H9 (cell line): ENCODE results near the gene MYMX. TPM values are rescaled to one million over a fixed set of nuclear protein-coding genes. Genes with fewer than 3 reads are reported as not detected.
A peak's percentile ranks its signal among the peaks of the same experiment; 100 is the strongest.

ENCODE experiments used
- DNase-seq: peaks from one replicate; pipeline ENCODE4 v3.0.0-alpha.2; 2017
- H2AFZ ChIP-seq: one replicate; pipeline ENCODE4 v1.6.1; 2013; ENCODE audit warnings: mild to moderate bottlenecking, low read length, control low read depth, moderate library complexity
- H2AK5ac ChIP-seq: 2 replicates; pipeline ENCODE4 v1.6.1; 2013; ENCODE audit warnings: low read length, control low read depth, mixed read lengths; ENCODE audit not compliant: insufficient read length
- H2BK120ac ChIP-seq: one replicate; pipeline ENCODE4 v1.6.1; 2013; ENCODE audit warnings: low read depth, mild to moderate bottlenecking, low read length, control low read depth, inconsistent platforms; ENCODE audit not compliant: poor library complexity, severe bottlenecking
- H2BK12ac ChIP-seq: 2 replicates; pipeline ENCODE4 v1.6.1; 2013; ENCODE audit warnings: low read length, control low read depth, mixed read lengths, low read depth; ENCODE audit not compliant: insufficient read length
- H2BK15ac ChIP-seq: 2 replicates; pipeline ENCODE4 v1.6.1; 2013; ENCODE audit warnings: low read depth, low read length, control low read depth
- H2BK20ac ChIP-seq: one replicate; pipeline ENCODE4 v1.6.1; 2013; ENCODE audit warnings: low read depth, mild to moderate bottlenecking, low read length, control low read depth, inconsistent platforms; ENCODE audit not compliant: poor library complexity, severe bottlenecking
- H2BK5ac ChIP-seq: 2 replicates; pipeline ENCODE4 v1.6.1; 2013; ENCODE audit warnings: low read length, control low read depth, mixed read lengths; ENCODE audit not compliant: insufficient read length
- H3K14ac ChIP-seq: 2 replicates; pipeline ENCODE4 v1.6.1; 2013; ENCODE audit warnings: low read length, control low read depth; ENCODE audit not compliant: insufficient read depth
- H3K18ac ChIP-seq: 2 replicates; pipeline ENCODE4 v1.6.1; 2013; ENCODE audit warnings: low read depth, mild to moderate bottlenecking, mixed read lengths, low read length, control low read depth; ENCODE audit not compliant: insufficient read length
- H3K23ac ChIP-seq: 2 replicates; pipeline ENCODE4 v1.6.1; 2013; ENCODE audit warnings: low read length, control low read depth, mixed read lengths, low read depth; ENCODE audit not compliant: insufficient read length
- H3K23me2 ChIP-seq: 2 replicates; pipeline ENCODE4 v1.6.1; 2013; ENCODE audit warnings: low read depth, mild to moderate bottlenecking, mixed read lengths, low read length, control low read depth; ENCODE audit not compliant: insufficient read length, poor library complexity, severe bottlenecking
- H3K27ac ChIP-seq: 2 replicates; pipeline ENCODE4 v1.5.1; 2013; ENCODE audit warnings: low read length, control low read depth, mixed read lengths, low read depth; ENCODE audit not compliant: insufficient read length
- H3K27me3 ChIP-seq: 2 replicates; pipeline ENCODE4 v1.6.1; 2013; ENCODE audit warnings: low read length, control low read depth, inconsistent platforms; ENCODE audit not compliant: insufficient read depth
- H3K4ac ChIP-seq: 2 replicates; pipeline ENCODE4 v1.6.1; 2013; ENCODE audit warnings: low read depth, mild to moderate bottlenecking, control low read depth, inconsistent platforms, low read length, moderate library complexity
- H3K4me1 ChIP-seq: 2 replicates; pipeline ENCODE4 v1.6.1; 2013; ENCODE audit warnings: low read length, control low read depth, inconsistent platforms; ENCODE audit not compliant: insufficient read depth
- H3K4me2 ChIP-seq: 2 replicates; pipeline ENCODE4 v1.6.1; 2013; ENCODE audit warnings: low read length, control low read depth, mixed read lengths; ENCODE audit not compliant: insufficient read length, insufficient read depth
- H3K56ac ChIP-seq: 2 replicates; pipeline ENCODE4 v1.6.1; 2013; ENCODE audit warnings: low read depth, mild to moderate bottlenecking, mixed read lengths, low read length, control low read depth; ENCODE audit not compliant: insufficient read length
- H3K79me1 ChIP-seq: 2 replicates; pipeline ENCODE4 v1.6.1; 2013; ENCODE audit warnings: low read depth, mild to moderate bottlenecking, moderate library complexity, low read length, control low read depth, inconsistent platforms; ENCODE audit not compliant: insufficient read depth, poor library complexity, severe bottlenecking
- H3K79me2 ChIP-seq: 2 replicates; pipeline ENCODE4 v1.6.1; 2013; ENCODE audit warnings: low read length, control low read depth, inconsistent platforms; ENCODE audit not compliant: insufficient read depth
- H3K9ac ChIP-seq: 2 replicates; pipeline ENCODE4 v1.6.1; 2013; ENCODE audit warnings: low read length, control low read depth, mixed read lengths; ENCODE audit not compliant: insufficient read length; ENCODE audit errors: extremely low read depth
- H3K9me3 ChIP-seq: one replicate; pipeline ENCODE4 v1.6.1; 2013; ENCODE audit warnings: low read depth, low read length, inconsistent platforms; ENCODE audit not compliant: control insufficient read depth
- H3T11ph ChIP-seq: one replicate; pipeline ENCODE4 v1.6.1; 2013; ENCODE audit warnings: mild to moderate bottlenecking, low read length, control low read depth, inconsistent platforms
- H4K20me1 ChIP-seq: one replicate; pipeline ENCODE4 v1.6.1; 2013; ENCODE audit not compliant: control insufficient read depth, insufficient read length, insufficient read depth
- H4K5ac ChIP-seq: 2 replicates; pipeline ENCODE4 v1.6.1; 2013; ENCODE audit warnings: low read depth, mild to moderate bottlenecking, mixed read lengths, low read length, control low read depth; ENCODE audit not compliant: insufficient read length
- H4K8ac ChIP-seq: replicated peaks from 2 replicates; pipeline ENCODE4 v1.6.1; 2013; ENCODE audit warnings: low read length, control low read depth, mixed read lengths, low read depth; ENCODE audit not compliant: insufficient read length
- H4K91ac ChIP-seq: 2 replicates; pipeline ENCODE4 v1.6.1; 2013; ENCODE audit warnings: low read depth, mild to moderate bottlenecking, moderate library complexity, mixed read lengths, low read length, control low read depth; ENCODE audit not compliant: insufficient read length
- H3K27ac Mint-ChIP-seq, 3 experiments: 2 replicates in 2 of 3; 3 replicates in 1 of 3; pipeline ENCODE4 v1.8.0; 2020 to 2021; ENCODE audit warnings: mixed read lengths in 3 of 3, mild to moderate bottlenecking in 1 of 3, moderate library complexity in 1 of 3
- H3K27me3 Mint-ChIP-seq: 2 replicates; pipeline ENCODE4 v1.8.0; 2021; ENCODE audit warnings: low read depth, mild to moderate bottlenecking, moderate library complexity, mixed read lengths
- H3K36me3 Mint-ChIP-seq, 3 experiments: 2 replicates in 2 of 3; 3 replicates in 1 of 3; pipeline ENCODE4 v1.8.0; 2020 to 2021; ENCODE audit warnings: low read depth in 3 of 3, mixed read lengths in 3 of 3; ENCODE audit not compliant: insufficient read depth in 1 of 3
- H3K4me1 Mint-ChIP-seq, 2 experiments: 2 replicates each; pipeline ENCODE4 v1.8.0; 2020; ENCODE audit warnings: mixed read lengths in 2 of 2
- H3K4me3 Mint-ChIP-seq, 2 experiments: 2 replicates in 1 of 2; 3 replicates in 1 of 2; pipeline ENCODE4 v1.8.0; 2020 to 2021; ENCODE audit warnings: mild to moderate bottlenecking in 2 of 2, mixed read lengths in 2 of 2, moderate library complexity in 1 of 2
- H3K9me3 Mint-ChIP-seq, 2 experiments: 2 replicates in 1 of 2; 3 replicates in 1 of 2; pipeline ENCODE4 v1.8.0; 2020; ENCODE audit warnings: mild to moderate bottlenecking in 2 of 2, mixed read lengths in 2 of 2, moderate library complexity in 1 of 2
- WGBS: extraction: QIAGEN DNeasy Blood & Tissue Kit; methylation state at CpG from one replicate; pipeline ENCODE4 v1.1.7; 2013; ENCODE audit warnings: missing lambda C conversion rate, low lambda C conversion rate, mixed read lengths; ENCODE audit not compliant: insufficient read length; ENCODE audit errors: extremely low coverage; 5-methylcytosine and 5-hydroxymethylcytosine counted together
- total RNA-seq: library from RNA; stranded (reverse); gene quantifications from 2 replicates; pipeline ENCODE4 v1.2.1, GENCODE V29; 2021
- TF ChIP-seq, protein P1 (sequence below): fragments of 200-600 bp; sonication (generic); conservative IDR thresholded peaks from 3 replicates; pipeline ENCODE4 v1.8.0; 2021; ENCODE audit warnings: antibody characterized with exemption, mild to moderate bottlenecking

MYMX gene
- total RNA-seq, 1 experiment from 2014 or later: 1.1 TPM

DNA sequence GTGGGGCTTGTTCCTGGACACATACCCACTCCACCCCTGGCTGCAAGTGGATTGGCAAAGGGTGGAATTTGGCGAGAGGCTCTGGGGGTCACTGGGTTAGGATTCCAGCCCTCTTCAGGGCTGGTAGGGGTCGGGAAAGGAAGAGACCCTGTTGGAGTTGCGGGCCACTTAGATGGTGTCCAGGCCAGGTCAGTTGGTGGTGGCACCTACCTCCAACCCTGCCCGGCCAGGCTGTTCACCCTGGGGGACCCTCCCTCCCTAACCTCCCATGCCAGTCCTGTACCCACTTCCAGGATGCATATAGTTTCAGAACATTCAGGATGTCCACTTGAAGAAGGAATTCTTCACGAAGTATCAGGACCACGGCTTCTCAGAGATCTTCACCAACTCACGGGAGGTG lies 37.1 kb upstream of the MYMX start:
- H3K4me1 Mint-ChIP-seq: peaks cover 16 to 18% of the 10 kb centered on the region in 2 experiments
- no peak overlapping the region for H2BK120ac ChIP-seq
- no peak overlapping the region for H3K4me2 ChIP-seq
- H3K36me3 Mint-ChIP-seq: no peaks in the 10 kb centered on the region; a peak in 1 of 7 replicates
- H3K79me1 ChIP-seq: no peaks in the 10 kb centered on the region
- no peak for DNase-seq
- H3K23ac ChIP-seq: no peak overlapping the region
- no peak overlapping the region for H3T11ph ChIP-seq
- H3K27me3 ChIP-seq: no peaks in the 10 kb centered on the region
- H2AFZ ChIP-seq: no peak overlapping the region
- H3K9ac ChIP-seq: no peak overlapping the region
- H3K4me1 ChIP-seq: peaks cover 4% of the 10 kb centered on the region; the same call in 1 of the 2 replicates
- no peak overlapping the region for H3K4ac ChIP-seq
- H2BK12ac ChIP-seq: no peak overlapping the region
- H3K9me3 Mint-ChIP-seq: no peaks in the 10 kb centered on the region
- H4K91ac ChIP-seq: no peak overlapping the region
- no peak overlapping the region for H2BK20ac ChIP-seq
- no peak overlapping the region for H4K5ac ChIP-seq
- no peak overlapping the region for H3K56ac ChIP-seq
- H3K79me2 ChIP-seq: no peaks in the 10 kb centered on the region
- no peak overlapping the region for H2BK15ac ChIP-seq
- H3K4me3 Mint-ChIP-seq: no peak overlapping the region
- no peak overlapping the region for H3K14ac ChIP-seq
- no peaks in the 10 kb centered on the region; the same call in 1 of the 2 replicates for H3K27me3 Mint-ChIP-seq
- WGBS: no CpG with 5 or more reads among the region's 7 CpGs
- TF ChIP-seq, protein P1, sequence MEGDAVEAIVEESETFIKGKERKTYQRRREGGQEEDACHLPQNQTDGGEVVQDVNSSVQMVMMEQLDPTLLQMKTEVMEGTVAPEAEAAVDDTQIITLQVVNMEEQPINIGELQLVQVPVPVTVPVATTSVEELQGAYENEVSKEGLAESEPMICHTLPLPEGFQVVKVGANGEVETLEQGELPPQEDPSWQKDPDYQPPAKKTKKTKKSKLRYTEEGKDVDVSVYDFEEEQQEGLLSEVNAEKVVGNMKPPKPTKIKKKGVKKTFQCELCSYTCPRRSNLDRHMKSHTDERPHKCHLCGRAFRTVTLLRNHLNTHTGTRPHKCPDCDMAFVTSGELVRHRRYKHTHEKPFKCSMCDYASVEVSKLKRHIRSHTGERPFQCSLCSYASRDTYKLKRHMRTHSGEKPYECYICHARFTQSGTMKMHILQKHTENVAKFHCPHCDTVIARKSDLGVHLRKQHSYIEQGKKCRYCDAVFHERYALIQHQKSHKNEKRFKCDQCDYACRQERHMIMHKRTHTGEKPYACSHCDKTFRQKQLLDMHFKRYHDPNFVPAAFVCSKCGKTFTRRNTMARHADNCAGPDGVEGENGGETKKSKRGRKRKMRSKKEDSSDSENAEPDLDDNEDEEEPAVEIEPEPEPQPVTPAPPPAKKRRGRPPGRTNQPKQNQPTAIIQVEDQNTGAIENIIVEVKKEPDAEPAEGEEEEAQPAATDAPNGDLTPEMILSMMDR: no peak
- H3K18ac ChIP-seq: no peak overlapping the region
- H2BK5ac ChIP-seq: no peak overlapping the region
- H3K27ac Mint-ChIP-seq: 0 out of 7 replicates have a peak overlapping the region, but pooled peaks of 2 of the 3 experiments have one; percentile 3 to 4
- no peaks in the 10 kb centered on the region for H4K20me1 ChIP-seq
- no peak overlapping the region for H3K27ac ChIP-seq
- H4K8ac ChIP-seq: no peak overlapping the region
- H3K23me2 ChIP-seq: no peaks in the 10 kb centered on the region
- H3K9me3 ChIP-seq: no peaks in the 10 kb centered on the region
- H2AK5ac ChIP-seq: no peak overlapping the region
